IPS-NIHi11 (cell line): Measurements from ENCODE around the gene ING3.

Source experiments
- DNase-seq: peaks from one replicate; pipeline ENCODE4 v3.0.0; 2012; ENCODE audit warnings: mixed read lengths, low spot score

ING3 gene

DNA sequence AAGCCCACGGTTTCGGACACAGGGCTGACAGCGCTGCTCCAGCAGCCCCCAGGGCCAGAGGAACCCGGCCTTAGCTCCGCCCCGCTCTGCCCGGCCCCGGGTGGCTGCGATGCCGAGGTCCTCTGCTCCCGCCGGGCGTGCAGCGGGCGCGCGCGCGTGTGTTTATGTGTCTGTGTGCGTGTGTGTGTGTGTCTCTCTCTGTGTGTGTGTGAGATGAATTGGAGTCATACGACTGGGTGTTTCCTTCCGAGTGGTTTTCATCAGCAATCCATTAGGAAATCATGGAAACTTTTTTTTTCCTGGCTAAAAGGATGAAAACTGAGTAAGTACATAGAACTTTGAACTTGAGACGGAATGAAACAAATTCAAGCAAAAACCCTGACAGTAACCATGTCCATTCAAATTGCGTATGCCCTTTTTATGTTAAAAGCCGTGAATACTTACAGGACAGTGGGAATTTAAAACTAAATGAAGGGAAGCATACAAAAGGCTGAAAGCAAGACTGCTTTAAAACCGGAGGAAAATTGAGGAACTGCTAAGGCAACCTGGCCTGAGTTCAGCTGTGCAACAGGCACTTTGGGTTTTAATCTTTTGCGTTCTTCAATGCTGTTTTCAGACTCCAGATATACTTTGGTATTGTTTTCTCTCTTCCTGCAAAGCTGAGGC is 38.1 kb downstream of the ING3 start, which contains the start of gene CPED1:
Gene CPED1, plus strand, starts transcription at position 121 of the 666 bp plus-strand sequence. CDS start 911 bp downstream, outside the sequence.
- DNase-seq: peak; percentile 76

DNA sequence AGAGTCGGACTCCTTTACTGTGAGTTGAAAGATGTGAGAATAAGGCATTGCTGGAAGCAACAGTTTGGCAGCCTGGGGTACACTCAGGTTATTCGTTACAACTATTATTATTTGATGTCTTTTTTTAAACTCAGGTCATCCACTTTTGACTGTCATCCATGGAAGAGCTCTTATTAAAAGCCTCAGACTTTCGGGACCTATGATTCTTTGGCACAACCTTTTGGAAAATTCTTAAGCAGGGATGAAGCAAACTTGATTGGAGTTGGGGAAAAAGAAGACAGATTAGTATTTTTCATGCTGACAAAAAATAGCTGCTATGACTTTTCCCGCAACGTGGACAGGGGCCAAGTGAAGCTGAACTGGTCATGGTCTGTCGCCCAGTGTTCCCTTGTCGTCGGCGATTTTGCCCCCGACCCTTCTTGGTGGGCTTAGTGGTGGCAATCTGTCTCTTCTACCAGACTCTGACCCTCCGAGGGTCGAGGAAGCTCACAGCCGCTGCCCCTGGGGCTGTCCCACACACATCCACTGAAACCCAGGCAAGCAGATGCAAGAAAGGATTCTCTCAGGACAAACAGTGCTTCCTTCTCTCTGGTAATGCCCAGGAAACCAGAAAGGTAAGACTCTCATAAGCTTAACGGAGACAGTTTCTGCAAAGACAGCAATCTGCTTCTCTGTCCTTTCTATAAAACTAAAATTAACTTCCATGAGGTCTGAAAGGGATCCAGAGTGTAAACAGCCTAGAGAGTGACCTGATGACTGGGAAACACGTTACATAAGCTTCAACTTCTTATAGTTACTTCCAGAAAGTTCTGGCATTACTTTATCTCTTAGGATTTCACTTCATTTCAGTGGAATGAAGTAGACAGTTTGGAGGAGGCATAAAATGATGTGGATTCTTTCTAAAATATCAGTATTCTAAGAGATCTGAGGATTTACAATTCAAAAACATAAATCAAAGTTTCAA is 39.0 kb downstream of the ING3 start:
- DNase-seq: no peak

DNA sequence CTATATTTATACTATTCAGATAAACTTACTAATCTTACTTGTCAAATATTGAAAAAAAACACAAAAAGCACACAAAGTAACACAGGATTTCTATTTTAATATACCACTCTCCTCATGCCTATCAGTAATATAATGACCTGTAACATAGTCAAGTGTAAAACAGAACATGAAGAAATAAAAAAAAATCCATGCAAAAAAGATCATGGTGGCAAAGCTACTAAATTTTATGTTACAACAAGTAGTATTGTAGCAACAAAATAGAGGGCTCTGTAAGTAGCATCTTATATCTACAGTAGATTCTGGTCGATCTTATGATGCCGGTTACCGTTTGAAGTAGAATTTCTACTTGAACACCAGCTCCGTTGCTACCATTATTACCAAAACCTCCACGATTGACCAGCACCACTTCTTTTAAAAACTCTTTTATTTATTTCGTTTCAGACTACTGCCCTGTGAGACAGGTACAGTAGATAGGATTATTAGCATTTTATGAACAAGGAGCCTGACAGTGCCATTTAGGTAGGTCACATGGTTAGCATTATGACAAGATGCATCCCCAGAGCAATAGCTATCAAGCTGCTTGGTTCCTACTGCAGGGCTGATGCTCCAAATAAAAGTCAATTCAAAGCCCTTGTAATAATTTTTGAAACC is 40.0 kb downstream of the ING3 start:
- DNase-seq: no peak

DNA sequence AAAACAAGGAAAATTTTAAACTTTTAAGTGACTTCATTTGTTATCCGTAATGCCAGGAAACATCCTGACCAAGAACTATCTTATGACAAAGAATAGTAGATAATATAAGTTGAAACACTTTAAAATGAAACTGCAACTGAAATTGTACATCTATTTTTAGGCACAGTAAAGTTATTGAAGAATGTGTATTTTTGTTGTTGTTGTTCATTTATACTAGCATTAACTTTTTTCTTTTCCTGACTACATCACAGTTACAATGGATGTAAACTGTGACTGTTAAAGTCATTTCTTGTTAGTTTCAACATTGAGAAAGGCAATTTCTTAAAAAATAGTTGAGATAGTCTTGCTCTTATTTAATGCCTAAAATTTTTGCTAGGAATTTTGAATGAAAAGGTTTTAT is 40.6 kb downstream of the ING3 start:
- no peak for DNase-seq

GRCh38 chr7:120991581-120991980 is 41.0 kb downstream of the ING3 start:
- no peak for DNase-seq

- DNase-seq: no peak
These were observed 41.8 kb downstream of the ING3 start for GRCh38 chr7:120992272-120992964.

DNA sequence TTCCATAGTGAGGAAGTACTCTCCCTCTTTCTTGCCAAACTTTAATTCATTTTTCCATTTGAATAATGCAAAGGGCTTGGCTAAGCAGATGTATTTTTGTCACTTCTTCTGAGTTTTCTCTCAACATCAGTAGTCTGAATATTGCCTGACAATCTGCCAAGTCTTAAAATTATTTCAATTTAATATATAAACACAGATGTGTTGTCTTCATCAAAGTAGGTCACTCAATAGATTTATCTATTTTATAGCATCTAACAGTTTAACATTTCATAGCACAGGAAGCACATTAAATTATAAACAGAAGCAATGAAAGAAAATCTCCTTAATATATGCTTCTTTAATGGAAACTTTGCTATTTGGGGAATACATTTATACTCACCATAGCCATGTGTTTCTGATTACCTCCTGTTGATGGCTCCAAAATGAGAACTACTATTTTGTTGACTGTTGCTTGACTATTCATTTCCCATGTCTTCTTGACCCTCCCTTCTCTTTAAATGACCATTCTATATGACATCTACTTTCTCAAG is 42.5 kb downstream of the ING3 start:
- DNase-seq: no peak

GRCh38 chr7:120993553-120994191 is 43.1 kb downstream of the ING3 start:
- DNase-seq: no peak

- DNase-seq: no peak
These were observed 44.2 kb downstream of the ING3 start for GRCh38 chr7:120994512-120995410.

- DNase-seq: no peak
These were observed 45.1 kb downstream of the ING3 start for GRCh38 chr7:120995654-120996053.

DNA sequence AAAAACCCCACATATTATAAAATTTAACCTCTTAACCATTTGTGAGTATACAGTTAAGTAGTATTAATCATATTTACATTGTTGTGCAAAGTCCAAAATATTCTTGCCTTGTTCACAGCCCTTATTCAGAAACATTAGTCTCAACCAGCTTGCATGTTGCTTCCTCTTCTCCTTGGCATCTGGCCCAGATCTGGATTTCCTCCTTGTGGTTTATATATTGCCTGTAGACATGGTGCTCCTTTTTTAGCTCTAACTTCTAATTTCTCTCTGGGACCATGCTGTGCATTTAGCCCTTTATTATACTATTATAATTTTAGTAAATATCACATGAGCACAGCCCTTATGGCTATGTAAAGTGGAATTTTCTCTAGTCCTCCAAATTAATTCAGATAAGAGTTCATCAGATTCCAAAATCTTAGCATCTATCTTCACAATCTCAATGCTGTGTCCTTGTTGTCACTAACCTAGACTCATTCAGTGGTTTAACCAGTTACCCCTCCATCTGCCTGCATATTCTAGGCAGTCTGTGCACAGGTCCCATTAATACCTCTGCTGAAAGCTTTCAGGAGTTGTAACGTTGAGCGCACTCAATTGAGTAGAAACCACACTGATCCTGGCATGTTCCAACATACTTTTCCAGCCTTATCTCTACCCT is 45.9 kb downstream of the ING3 start:
- no peak for DNase-seq

- DNase-seq: no peak
These were observed 46.4 kb downstream of the ING3 start for GRCh38 chr7:120996988-120997345.

GRCh38 chr7:120997882-120998474 is 47.4 kb downstream of the ING3 start:
- DNase-seq: no peak

DNA sequence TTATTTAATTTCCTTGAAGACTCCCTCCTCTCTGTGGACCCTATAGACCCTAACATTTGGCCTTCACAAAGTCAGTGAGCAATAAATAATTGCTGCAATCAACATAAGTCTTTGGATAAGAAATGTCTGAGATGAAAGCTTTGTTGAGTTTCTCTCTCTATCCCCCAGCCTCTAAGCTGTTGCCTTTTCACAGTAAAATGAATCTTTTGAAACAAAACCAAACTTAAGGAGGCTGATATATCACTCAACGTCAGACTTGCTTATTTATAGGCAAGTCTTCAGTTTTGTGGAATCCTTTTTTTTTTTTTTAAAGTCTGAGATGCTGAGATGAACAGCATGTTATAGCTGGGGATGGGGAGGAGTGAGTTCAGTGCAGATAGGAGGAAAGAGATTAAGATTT is 47.9 kb downstream of the ING3 start:
- DNase-seq: no peak

GRCh38 chr7:120998996-120999565 is 48.5 kb downstream of the ING3 start:
- no peak for DNase-seq

GRCh38 chr7:121000081-121000983 is 49.8 kb downstream of the ING3 start:
- no peak for DNase-seq

DNA sequence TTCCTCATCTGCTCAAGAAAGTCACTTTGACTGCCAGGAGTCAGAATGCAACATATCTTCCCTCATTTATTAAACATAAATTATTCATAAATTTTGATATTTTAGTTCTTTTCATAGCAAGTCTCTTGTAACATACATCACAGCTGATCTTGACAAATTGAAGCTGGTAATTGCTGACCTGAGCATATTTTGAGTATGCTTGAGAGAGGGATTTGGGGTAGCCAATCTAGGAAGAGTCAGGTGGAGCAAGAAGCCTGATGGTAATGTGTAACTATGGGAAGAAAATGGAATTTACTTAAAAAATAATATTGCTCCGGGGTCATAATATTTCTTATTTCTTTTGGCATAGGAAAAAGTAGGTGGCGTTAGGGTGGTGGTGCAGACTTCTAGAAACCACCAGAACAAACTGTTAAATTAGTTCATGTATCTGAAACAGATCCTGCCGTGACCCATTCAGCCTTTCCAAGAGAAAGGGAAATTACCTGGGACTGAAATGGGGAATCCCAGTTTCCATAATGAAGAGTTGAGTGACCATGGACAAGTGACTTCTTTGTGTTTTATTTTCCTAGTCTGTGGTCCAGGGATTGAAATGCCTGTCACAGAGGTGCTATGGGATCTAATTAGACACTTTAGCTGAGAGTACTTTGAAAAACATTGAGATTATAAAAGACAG is 50.8 kb downstream of the ING3 start:
- DNase-seq: no peak
